ENCODE data around the gene C1orf174.

GRCh38 chr1:3872546-3872945, 27.5 kb downstream of the C1orf174 start:
- TF ChIP-seq TAF1 (IDR thresholded peaks at IDR 0.05; ENCODE audit: borderline replicate concordance, low read depth, low read length), result no peak
- TF ChIP-seq POLR2AphosphoS5 (IDR thresholded peaks at IDR 0.05; ENCODE audit: low read depth, low read length), result no peak
